Stimulated activated CD8-positive, alpha-beta memory T cell treated with anti-CD3 and anti-CD28 coated beads, Interleukin-12 subunit alpha, Interleukin-12 subunit beta, amount 100 ng/mL, for 1 hour (primary cell): ENCODE data around the gene CMPK2.

ENCODE experiments used
- DNase-seq: peaks from one replicate; pipeline ENCODE4 v3.0.0-alpha.2; 2020; ENCODE audit warnings: low read depth

Gene CMPK2

GRCh38 chr2:6810961-6811360, 54.7 kb downstream of the CMPK2 start:
- DNase-seq, result no peak

- no peak for DNase-seq
Observed at GRCh38 chr2:6808426-6808825, 57.3 kb downstream of the CMPK2 start.

- DNase-seq, result no peak
Observed at GRCh38 chr2:6806604-6807003, 59.1 kb downstream of the CMPK2 start.

GRCh38 chr2:6800553-6800952, 65.2 kb downstream of the CMPK2 start:
- no peak for DNase-seq
